Activated naive CD8-positive, alpha-beta T cell treated with anti-CD3 and anti-CD28 coated beads, Interleukin-2, amount 50 U/mL, for 24 hours (primary cell): ENCODE data around the gene DMRTC2.

Experiments
- ATAC-seq: fragments of 150-1000 bp; cut with Tn5 transposase; one replicate; pipeline ENCODE4 v1.10.0; 2021
- DNase-seq: peaks from one replicate; pipeline ENCODE4 v3.0.0; 2021
- H3K27ac Mint-ChIP-seq: one replicate; pipeline ENCODE4 v1.8.0; 2021; ENCODE audit warnings: mild to moderate bottlenecking, mixed read lengths
- H3K27me3 Mint-ChIP-seq: one replicate; pipeline ENCODE4 v1.8.0; 2021; ENCODE audit warnings: mixed read lengths
- H3K36me3 Mint-ChIP-seq: one replicate; pipeline ENCODE4 v1.8.0; 2021; ENCODE audit warnings: low read depth, mixed read lengths
- H3K4me1 Mint-ChIP-seq: one replicate; pipeline ENCODE4 v1.8.0; 2021; ENCODE audit warnings: mixed read lengths
- H3K4me3 Mint-ChIP-seq: one replicate; pipeline ENCODE4 v1.8.0; 2021; ENCODE audit warnings: mild to moderate bottlenecking, moderate library complexity, mixed read lengths
- H3K9me3 Mint-ChIP-seq: one replicate; pipeline ENCODE4 v1.8.0; 2021; ENCODE audit warnings: mixed read lengths

DMRTC2 gene

GRCh38 chr19:41898235-41898634 lies 53.4 kb downstream of the DMRTC2 start:
- no peaks in the 10 kb centered on the region for H3K9me3 Mint-ChIP-seq
- peaks cover 54% of the 10 kb centered on the region for H3K36me3 Mint-ChIP-seq
- ATAC-seq (no peak), DNase-seq (no peak)
- no peaks in the 10 kb centered on the region for H3K27me3 Mint-ChIP-seq
- H3K27ac Mint-ChIP-seq: peak overlapping the region; percentile 18
- H3K4me3 Mint-ChIP-seq: no peak overlapping the region
- peaks cover 47% of the 10 kb centered on the region for H3K4me1 Mint-ChIP-seq
